Caco-2 (cell line): ENCODE measurements around the gene FBXL16. TPM values are rescaled to one million over a fixed set of nuclear protein-coding genes. Genes with fewer than 3 reads are reported as not detected.

ENCODE experiments used
- BruUV-seq: library from RNA; stranded (reverse); fragments of 400-500 nt; replicated peaks from 2 replicates; lab custom pipeline; 2021; lab: Mats Ljungman, UMichigan
- CTCF ChIA-PET: fragments of 300-600 bp; sonication (Branson Sonifier 250); formaldehyde crosslinking; loops from one replicate; lab custom pipeline; 2022; ENCODE audit warnings: antibody characterized with exemption; lab: Charles Lee
- POLR2A ChIA-PET: fragments of 300-600 bp; sonication (Branson Sonifier 250); formaldehyde crosslinking; loops from one replicate; lab custom pipeline; 2022; ENCODE audit warnings: antibody characterized with exemption; lab: Charles Lee
- DNase-seq, 2 experiments: peaks; one replicate each; pipeline versions ENCODE4 v3.0.0 to v3.0.0-alpha.2; 2020 to 2022
- H3K27me3 ChIP-seq: replicated peaks from 2 replicates; pipeline ENCODE4 v1.6.0; 2011; ENCODE audit warnings: low read length; ENCODE audit not compliant: control insufficient read depth, insufficient read depth
- H3K36me3 ChIP-seq: 2 replicates; pipeline ENCODE4 v1.5.1; 2011; ENCODE audit warnings: low read length; ENCODE audit not compliant: control insufficient read depth, insufficient read depth
- H3K4me1 ChIP-seq: fragments of 250-450 bp; sonication (Bioruptor Pico); 2 replicates; pipeline ENCODE4 v1.5.1; 2020; ENCODE audit warnings: mild to moderate bottlenecking
- H3K4me3 ChIP-seq: 2 replicates; pipeline ENCODE4 v1.5.1; 2011; ENCODE audit warnings: low read depth, mild to moderate bottlenecking, control low read depth, low read length
- H3K9me3 ChIP-seq: fragments of 250-450 bp; sonication (Bioruptor Pico); 2 replicates; pipeline ENCODE4 v1.5.1; 2020; ENCODE audit warnings: mild to moderate bottlenecking, moderate library complexity
- H3K27ac Mint-ChIP-seq: one replicate; pipeline ENCODE4 v1.8.0; 2022; ENCODE audit warnings: mixed read lengths; ENCODE audit not compliant: unreplicated experiment
- H3K27me3 Mint-ChIP-seq: one replicate; pipeline ENCODE4 v1.8.0; 2022; ENCODE audit warnings: mixed read lengths; ENCODE audit not compliant: insufficient read depth, unreplicated experiment
- H3K36me3 Mint-ChIP-seq: one replicate; pipeline ENCODE4 v1.8.0; 2022; ENCODE audit warnings: mild to moderate bottlenecking, mixed read lengths; ENCODE audit not compliant: insufficient read depth, unreplicated experiment
- H3K4me1 Mint-ChIP-seq: one replicate; pipeline ENCODE4 v1.8.0; 2022; ENCODE audit warnings: low read depth, mixed read lengths; ENCODE audit not compliant: unreplicated experiment
- H3K4me3 Mint-ChIP-seq: one replicate; pipeline ENCODE4 v1.8.0; 2022; ENCODE audit warnings: mild to moderate bottlenecking, moderate library complexity, mixed read lengths; ENCODE audit not compliant: unreplicated experiment
- H3K9me3 Mint-ChIP-seq: one replicate; pipeline ENCODE4 v1.8.0; 2022; ENCODE audit warnings: mixed read lengths; ENCODE audit not compliant: unreplicated experiment
- intact Hi-C: fragments of 100-400 bp; cut with micrococcal nuclease; formaldehyde crosslinking; loops from one replicate; pipeline ENCODE4 v1.10.0; 2022; ENCODE audit not compliant: unreplicated experiment
- total RNA-seq: library from RNA; stranded (reverse); gene quantifications from 2 replicates; pipeline ENCODE4 v1.2.3, GENCODE V29; 2022
- TF ChIP-seq, protein P1 (sequence below), 2 experiments: fragments of 200-600 bp in 1 of 2; IDR thresholded peaks; 1 replicate in 1 of 2; 2 replicates in 1 of 2; pipeline versions ENCODE4 v1.5.1 to v1.8.0; 2011 to 2022; ENCODE audit warnings: antibody characterized with exemption in 1 of 2, control low read depth in 1 of 2, inconsistent platforms in 1 of 2, low read depth in 1 of 2, low read length in 1 of 2, mild to moderate bottlenecking in 1 of 2, moderate library complexity in 1 of 2; ENCODE audit not compliant: insufficient read depth in 1 of 2, severe bottlenecking in 1 of 2, unreplicated experiment in 1 of 2

The FBXL16 gene
- total RNA-seq, 1 experiment from 2014 or later, result 10.5 TPM

DNA sequence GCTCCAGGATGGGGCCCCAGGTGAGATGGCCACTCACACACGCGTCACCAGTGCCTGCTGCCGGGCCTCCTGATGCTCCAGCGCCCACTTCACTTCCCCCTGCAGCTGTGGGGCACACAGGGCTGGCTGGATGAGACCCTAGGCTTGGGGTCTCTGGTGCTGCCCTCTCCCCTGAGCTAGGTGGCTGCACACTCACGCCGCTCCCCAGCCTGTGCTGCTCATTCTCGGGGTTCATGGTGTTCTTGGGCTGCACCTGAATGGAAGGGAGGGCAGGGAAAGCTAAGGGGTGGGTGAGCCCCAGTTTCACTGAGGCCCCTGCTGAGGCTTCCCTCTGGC, 19.4 kb upstream of the FBXL16 start:
- no peak for DNase-seq
- no peak overlapping the region for H3K4me3 Mint-ChIP-seq
- Histone ChIP-seq H3K36me3 (no peaks in the 10 kb centered on the region), H3K4me1 (peaks cover 13% of the 10 kb centered on the region), H3K9me3 (no peaks in the 10 kb centered on the region), H3K27me3 (no peaks in the 10 kb centered on the region), H3K4me3 (no peak overlapping the region)
- peaks cover 11% of the 10 kb centered on the region for H3K36me3 Mint-ChIP-seq
- H3K4me1 Mint-ChIP-seq, result no peaks in the 10 kb centered on the region
- H3K9me3 Mint-ChIP-seq, result no peaks in the 10 kb centered on the region
- ChIA-PET POLR2A (no interaction called here), CTCF (interaction anchor here (0.6 to 1.0 kb wide), 3 partner anchors 9 to 76 kb away, joined by 3 to 12 read pairs (median 3); no protein-coding TSS in a partner anchor)
- no peak overlapping the region for H3K27ac Mint-ChIP-seq
- TF ChIP-seq, protein P1, sequence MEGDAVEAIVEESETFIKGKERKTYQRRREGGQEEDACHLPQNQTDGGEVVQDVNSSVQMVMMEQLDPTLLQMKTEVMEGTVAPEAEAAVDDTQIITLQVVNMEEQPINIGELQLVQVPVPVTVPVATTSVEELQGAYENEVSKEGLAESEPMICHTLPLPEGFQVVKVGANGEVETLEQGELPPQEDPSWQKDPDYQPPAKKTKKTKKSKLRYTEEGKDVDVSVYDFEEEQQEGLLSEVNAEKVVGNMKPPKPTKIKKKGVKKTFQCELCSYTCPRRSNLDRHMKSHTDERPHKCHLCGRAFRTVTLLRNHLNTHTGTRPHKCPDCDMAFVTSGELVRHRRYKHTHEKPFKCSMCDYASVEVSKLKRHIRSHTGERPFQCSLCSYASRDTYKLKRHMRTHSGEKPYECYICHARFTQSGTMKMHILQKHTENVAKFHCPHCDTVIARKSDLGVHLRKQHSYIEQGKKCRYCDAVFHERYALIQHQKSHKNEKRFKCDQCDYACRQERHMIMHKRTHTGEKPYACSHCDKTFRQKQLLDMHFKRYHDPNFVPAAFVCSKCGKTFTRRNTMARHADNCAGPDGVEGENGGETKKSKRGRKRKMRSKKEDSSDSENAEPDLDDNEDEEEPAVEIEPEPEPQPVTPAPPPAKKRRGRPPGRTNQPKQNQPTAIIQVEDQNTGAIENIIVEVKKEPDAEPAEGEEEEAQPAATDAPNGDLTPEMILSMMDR (IDR thresholded peaks at IDR 0.05; ENCODE audit: insufficient read depth in 1 of 2, low read depth in 1 of 2, low read length in 1 of 2, severe bottlenecking in 1 of 2, unreplicated experiment in 1 of 2), result no peak
- no peaks in the 10 kb centered on the region for H3K27me3 Mint-ChIP-seq
- BruUV-seq, result no TSS peak
- intact Hi-C loops, result no loop called here

DNA sequence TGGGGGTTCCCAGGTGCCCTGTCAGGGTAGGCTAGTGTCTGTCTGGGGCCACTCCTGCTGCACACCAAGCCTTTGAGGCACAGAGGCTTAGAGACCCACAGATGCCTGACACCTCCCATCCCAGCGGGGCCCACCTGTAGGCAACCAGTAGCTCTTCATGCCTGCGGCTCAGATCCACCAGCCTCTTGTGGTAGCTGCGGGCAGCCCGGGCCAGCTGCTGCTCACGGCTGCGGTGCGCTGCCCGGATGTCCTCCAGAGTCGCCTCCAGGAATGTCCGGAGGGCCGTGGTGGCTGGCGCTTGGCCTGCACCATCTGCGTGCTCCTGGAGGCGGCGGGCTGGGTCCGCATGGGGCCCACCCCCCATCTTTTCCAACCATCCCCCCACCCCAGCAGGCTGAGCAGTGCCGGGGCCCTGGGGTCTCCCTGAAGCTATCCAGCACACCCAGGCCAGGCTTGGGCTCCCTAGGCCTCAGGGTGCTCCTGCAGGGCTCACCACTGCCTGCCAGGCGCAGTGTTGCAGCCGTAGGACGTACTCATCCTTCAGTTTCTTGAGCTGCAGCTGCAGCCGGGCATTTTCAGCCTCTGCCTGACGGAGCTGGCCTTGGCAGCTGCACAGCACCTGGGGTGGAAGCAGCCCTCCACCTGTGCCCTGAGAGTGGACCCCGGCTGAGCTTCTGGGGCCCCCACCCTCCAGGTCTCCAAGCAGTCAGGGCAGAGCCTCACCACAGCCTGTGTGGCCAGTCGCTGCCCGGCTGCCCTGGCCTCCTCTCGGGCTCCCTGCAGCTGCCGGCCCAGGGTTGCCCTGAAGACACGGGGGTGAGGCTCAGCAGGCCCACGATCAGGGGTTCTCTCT, 18.8 kb upstream of the FBXL16 start:
- H3K9me3 Mint-ChIP-seq, result no peaks in the 10 kb centered on the region
- no peak for DNase-seq
- H3K36me3 ChIP-seq, result no peaks in the 10 kb centered on the region
- no peak overlapping the region for H3K4me3 ChIP-seq
- no peaks in the 10 kb centered on the region for H3K9me3 ChIP-seq
- no peak overlapping the region for H3K27ac Mint-ChIP-seq
- ChIA-PET POLR2A (no interaction called here), CTCF (interaction anchor here (0.6 to 1.0 kb wide), 4 partner anchors 8 to 76 kb away, joined by 3 to 12 read pairs (median 4); no protein-coding TSS in a partner anchor)
- peaks cover 8% of the 10 kb centered on the region for H3K36me3 Mint-ChIP-seq
- no TSS peak for BruUV-seq
- no peaks in the 10 kb centered on the region for H3K27me3 Mint-ChIP-seq
- intact Hi-C loops, result no loop called here
- no peaks in the 10 kb centered on the region for H3K4me1 Mint-ChIP-seq
- no peak overlapping the region for H3K4me3 Mint-ChIP-seq
- TF ChIP-seq, protein P1 (IDR thresholded peaks at IDR 0.05; ENCODE audit: insufficient read depth in 1 of 2, low read depth in 1 of 2, low read length in 1 of 2, severe bottlenecking in 1 of 2, unreplicated experiment in 1 of 2), result no peak
- H3K4me1 ChIP-seq, result peaks cover 17% of the 10 kb centered on the region
- H3K27me3 ChIP-seq, result no peaks in the 10 kb centered on the region

DNA sequence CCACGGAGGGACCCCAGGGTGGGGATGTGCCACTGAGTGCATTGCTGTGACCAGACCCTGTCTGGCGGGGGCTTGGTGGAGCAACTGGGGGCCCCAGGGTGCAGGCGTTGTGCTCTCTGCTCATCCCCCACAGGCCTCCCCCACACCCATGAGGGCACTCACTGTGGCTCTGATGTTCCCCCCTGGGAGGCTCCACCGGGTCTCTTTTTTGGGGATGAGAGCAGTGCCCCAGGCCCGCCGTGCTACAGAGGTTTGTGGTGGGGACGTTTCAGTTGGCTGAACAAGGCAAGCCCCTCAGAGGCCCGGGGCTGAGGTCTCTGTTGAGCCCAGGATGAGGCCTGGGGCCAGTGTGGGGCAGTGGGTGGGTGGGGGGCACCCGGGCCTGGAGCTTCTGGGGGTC, 18.1 kb upstream of the FBXL16 start:
- peaks cover 24% of the 10 kb centered on the region for H3K4me1 ChIP-seq
- CTCF ChIA-PET, result interaction anchor here (0.7 kb wide), 1 partner anchor 9 kb away, joined by 4 read pairs; no protein-coding TSS in a partner anchor
- no peak overlapping the region for H3K4me3 ChIP-seq
- H3K27me3 ChIP-seq, result no peaks in the 10 kb centered on the region
- H3K9me3 ChIP-seq, result no peaks in the 10 kb centered on the region
- Mint-ChIP-seq H3K36me3 (peaks cover 6% of the 10 kb centered on the region), H3K4me1 (no peaks in the 10 kb centered on the region), H3K9me3 (no peaks in the 10 kb centered on the region), H3K27me3 (no peaks in the 10 kb centered on the region), H3K27ac (no peak overlapping the region), H3K4me3 (no peak overlapping the region)
- POLR2A ChIA-PET, result no interaction called here
- intact Hi-C loops, result no loop called here
- DNase-seq, result no peak
- no TSS peak for BruUV-seq
- no peaks in the 10 kb centered on the region for H3K36me3 ChIP-seq
- TF ChIP-seq, protein P1 (IDR thresholded peaks at IDR 0.05; ENCODE audit: insufficient read depth in 1 of 2, low read depth in 1 of 2, low read length in 1 of 2, severe bottlenecking in 1 of 2, unreplicated experiment in 1 of 2), result no peak
